Astrocyte of the spinal cord (primary cell): Measurements from ENCODE around the gene ANKRD60.
A peak's percentile ranks its signal among the peaks of the same experiment; 100 is the strongest.

Experiments
- DNase-seq: peaks from one replicate; pipeline ENCODE4 v3.0.0; 2011; ENCODE audit warnings: low read depth, low spot score
- H3K4me3 ChIP-seq: 2 replicates; pipeline ENCODE4 v1.5.1; 2011; ENCODE audit warnings: low read depth, mild to moderate bottlenecking, low read length, moderate library complexity
- in situ Hi-C: cut with HindIII; loops from 2 replicates; pipeline ENCODE4 v1.10.0; 2017; ENCODE audit warnings: low sequenced_read_pairs
- TF ChIP-seq, protein P1 (sequence below): IDR thresholded peaks from 2 replicates; pipeline ENCODE4 v1.5.1; 2012; ENCODE audit warnings: low read depth, mild to moderate bottlenecking, low read length, inconsistent platforms

ANKRD60 gene

DNA sequence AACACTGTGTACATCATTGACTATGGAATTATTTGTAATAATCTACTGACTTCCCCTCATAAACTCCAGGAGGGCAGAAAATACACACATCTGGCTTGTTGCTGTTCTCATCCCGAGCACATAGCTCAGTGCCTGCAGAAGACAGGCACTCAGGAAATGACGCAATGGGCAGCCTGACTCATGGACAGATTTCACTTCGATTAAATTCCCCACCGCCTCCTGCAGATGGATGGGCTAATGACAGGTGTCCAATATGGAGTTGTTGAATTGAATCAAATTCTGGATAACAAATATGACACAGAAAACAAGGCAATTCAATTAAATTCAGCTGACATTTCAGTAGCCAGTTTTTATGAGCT, 9.1 kb downstream of the ANKRD60 start:
- DNase-seq: peak; percentile 60
- in situ Hi-C loops: no loop called here

DNA sequence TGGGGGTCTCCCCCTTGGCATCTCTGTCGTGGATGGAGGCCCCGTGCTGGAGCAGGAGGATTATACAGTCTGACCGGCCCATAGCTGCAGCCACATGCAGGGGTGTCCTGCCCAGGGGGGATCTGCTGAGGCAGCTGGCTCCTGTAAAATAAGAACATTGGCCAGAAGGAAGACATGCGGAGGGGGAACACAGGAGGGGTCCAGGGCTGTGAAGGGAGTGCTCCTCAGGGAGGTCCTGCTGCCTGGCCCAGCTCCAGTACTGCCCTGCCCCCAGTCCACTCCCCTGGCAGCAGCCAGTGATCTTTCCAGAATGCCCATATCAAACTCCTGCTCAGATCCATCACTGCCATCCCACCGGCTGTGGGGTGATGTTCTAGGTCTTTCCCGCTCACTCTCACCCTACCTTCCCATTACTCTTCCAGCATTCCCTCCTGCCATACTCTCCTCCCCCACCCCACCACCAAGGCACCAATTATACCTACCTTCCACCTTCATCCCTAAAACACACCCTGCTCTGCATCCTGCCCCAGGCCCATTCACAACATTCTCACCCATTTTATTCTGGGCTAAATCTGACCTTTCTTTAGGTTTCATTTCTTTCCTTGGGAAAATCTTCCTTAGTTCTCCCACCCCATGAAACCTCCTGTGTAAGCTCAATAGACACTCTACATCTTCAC, 9.7 kb downstream of the ANKRD60 start:
- TF ChIP-seq, protein P1, sequence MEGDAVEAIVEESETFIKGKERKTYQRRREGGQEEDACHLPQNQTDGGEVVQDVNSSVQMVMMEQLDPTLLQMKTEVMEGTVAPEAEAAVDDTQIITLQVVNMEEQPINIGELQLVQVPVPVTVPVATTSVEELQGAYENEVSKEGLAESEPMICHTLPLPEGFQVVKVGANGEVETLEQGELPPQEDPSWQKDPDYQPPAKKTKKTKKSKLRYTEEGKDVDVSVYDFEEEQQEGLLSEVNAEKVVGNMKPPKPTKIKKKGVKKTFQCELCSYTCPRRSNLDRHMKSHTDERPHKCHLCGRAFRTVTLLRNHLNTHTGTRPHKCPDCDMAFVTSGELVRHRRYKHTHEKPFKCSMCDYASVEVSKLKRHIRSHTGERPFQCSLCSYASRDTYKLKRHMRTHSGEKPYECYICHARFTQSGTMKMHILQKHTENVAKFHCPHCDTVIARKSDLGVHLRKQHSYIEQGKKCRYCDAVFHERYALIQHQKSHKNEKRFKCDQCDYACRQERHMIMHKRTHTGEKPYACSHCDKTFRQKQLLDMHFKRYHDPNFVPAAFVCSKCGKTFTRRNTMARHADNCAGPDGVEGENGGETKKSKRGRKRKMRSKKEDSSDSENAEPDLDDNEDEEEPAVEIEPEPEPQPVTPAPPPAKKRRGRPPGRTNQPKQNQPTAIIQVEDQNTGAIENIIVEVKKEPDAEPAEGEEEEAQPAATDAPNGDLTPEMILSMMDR: no peak
- in situ Hi-C loops: no loop called here
- H3K4me3 ChIP-seq: no peak overlapping the region
- no peak for DNase-seq

More for the DNA sequence above, 9.1 kb downstream of the ANKRD60 start:
- no peak overlapping the region for H3K4me3 ChIP-seq
- TF ChIP-seq, protein P1: no peak

DNA sequence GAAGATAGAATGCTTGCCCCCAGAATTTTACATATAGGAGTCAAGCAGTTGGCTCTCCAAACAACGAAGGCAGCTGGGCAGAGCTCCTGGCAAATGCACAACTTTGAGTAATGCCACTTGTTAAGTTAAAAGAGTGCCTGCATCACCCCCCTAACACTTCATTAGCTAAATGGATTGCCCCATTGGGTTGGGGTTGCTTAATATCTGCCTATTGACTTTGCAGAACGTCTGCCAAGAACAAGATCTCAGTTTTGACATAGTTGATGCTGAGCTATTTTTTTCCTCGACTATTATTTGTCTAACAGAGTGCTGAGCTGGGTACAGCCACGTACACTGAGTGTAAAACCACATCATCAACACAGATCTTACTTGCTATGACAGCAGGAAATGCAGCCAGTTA, 12.1 kb downstream of the ANKRD60 start:
- no peak for DNase-seq
- in situ Hi-C loops: no loop called here
- TF ChIP-seq, protein P1: no peak
- no peak overlapping the region for H3K4me3 ChIP-seq

DNA sequence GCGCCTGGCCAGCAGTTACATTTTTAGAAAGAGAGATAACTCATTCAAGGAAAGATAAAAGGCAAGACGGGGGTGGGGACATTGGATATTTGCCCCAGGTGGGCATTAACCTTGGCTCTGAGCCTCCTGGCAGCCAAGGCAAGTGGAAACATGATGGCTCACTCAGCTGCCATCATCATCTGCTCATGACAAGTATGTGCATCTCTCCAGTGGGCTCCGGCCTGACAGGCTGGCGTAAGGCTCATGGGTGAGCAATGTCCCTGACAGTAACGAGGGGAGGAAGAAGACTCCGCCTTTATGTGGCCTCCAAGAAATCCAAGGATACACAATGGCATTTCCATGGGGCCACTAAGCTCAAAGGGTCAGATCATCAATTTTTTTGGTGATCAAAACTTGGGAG, 13.3 kb downstream of the ANKRD60 start:
- DNase-seq: no peak
- in situ Hi-C loops: no loop called here
- TF ChIP-seq, protein P1: no peak
- H3K4me3 ChIP-seq: no peak overlapping the region

DNA sequence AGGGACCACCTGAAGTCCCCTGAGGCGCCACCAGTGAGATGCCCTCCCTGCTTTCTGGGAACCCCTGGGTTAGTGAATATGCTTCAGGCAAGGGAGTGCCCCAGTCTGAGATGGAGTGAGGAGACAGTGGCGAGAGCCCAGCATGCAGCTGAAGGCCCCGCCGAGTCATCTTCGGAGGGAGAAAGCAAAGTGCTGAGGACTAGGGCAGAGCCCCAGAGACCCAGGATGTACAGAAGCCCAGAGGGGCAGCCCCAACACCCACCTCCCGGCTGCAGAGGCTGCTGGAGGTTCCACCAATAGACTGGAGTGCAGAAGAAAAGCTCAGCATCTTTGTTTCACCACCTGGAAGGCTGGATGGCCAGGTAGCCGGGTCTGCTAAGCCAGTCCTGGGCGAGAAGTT, 14.1 kb downstream of the ANKRD60 start:
- in situ Hi-C loops: no loop called here
- TF ChIP-seq, protein P1: no peak
- DNase-seq: no peak
- no peak overlapping the region for H3K4me3 ChIP-seq

DNA sequence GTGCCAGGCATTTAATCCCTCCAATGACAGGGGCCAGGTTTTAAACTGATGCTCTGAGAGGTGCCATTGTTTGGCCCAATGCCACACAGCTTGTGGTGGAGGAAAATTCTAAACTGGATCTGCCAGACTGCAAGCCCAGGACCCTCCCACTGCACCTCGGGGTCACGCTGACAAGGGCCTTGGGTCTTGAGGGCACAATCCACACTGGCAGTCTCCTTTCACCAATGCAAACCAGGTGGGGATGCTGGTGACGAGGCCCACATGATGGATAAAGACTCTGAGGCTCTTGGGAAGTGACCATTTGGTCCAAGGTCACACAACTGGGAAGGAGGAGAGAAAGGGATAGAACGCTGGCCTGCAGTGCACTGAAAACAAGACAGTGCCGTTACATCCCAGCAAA, 14.7 kb downstream of the ANKRD60 start:
- in situ Hi-C loops: no loop called here
- TF ChIP-seq, protein P1: no peak
- H3K4me3 ChIP-seq: no peak overlapping the region
- no peak for DNase-seq
